Neural progenitor cell (in vitro differentiated cells): ENCODE results near the gene AGBL4.

Experiments used
- EZH2 ChIP-seq: fragments of 200-600 bp; sonication (generic); IDR thresholded peaks from 2 replicates; pipeline ENCODE4 v1.6.1; 2017; ENCODE audit warnings: antibody characterized with exemption, mild to moderate bottlenecking, moderate library complexity
- EZH2phosphoT487 ChIP-seq: fragments of 200-600 bp; sonication (generic); IDR thresholded peaks from 2 replicates; pipeline ENCODE4 v1.6.1; 2017; ENCODE audit warnings: antibody characterized with exemption
- TF ChIP-seq, protein P1 (sequence below): fragments of 200-600 bp; sonication (generic); IDR thresholded peaks from 2 replicates; pipeline ENCODE4 v1.5.1; 2017; ENCODE audit warnings: antibody characterized with exemption, mild to moderate bottlenecking

DNA sequence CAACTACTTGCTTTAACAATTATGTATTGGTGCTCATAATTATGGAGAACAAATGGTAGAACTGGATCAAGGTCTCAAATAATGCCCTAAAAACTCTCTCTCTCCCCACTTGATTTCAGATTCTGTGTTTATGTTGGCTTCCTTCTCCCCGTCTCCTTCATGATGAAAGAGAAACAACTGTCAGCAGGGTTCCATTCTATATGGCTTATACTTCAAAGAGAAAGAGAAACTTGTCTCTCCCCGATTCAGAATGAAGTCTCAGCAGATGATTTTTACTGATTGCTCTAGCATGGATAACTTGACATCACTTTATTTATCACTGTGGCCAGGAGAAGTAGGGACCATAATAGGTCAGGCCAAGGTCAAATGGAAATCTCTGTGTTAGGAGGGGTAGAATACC is 575.6 kb downstream of the AGBL4 start:
- TF ChIP-seq, protein P1, sequence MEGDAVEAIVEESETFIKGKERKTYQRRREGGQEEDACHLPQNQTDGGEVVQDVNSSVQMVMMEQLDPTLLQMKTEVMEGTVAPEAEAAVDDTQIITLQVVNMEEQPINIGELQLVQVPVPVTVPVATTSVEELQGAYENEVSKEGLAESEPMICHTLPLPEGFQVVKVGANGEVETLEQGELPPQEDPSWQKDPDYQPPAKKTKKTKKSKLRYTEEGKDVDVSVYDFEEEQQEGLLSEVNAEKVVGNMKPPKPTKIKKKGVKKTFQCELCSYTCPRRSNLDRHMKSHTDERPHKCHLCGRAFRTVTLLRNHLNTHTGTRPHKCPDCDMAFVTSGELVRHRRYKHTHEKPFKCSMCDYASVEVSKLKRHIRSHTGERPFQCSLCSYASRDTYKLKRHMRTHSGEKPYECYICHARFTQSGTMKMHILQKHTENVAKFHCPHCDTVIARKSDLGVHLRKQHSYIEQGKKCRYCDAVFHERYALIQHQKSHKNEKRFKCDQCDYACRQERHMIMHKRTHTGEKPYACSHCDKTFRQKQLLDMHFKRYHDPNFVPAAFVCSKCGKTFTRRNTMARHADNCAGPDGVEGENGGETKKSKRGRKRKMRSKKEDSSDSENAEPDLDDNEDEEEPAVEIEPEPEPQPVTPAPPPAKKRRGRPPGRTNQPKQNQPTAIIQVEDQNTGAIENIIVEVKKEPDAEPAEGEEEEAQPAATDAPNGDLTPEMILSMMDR, result no peak
- no peak for TF ChIP-seq EZH2
- no peak for TF ChIP-seq EZH2phosphoT487
